ENCODE measurements around the gene C9orf152. TPM values are rescaled to one million over a fixed set of nuclear protein-coding genes. Genes with fewer than 3 reads are reported as not detected.

C9orf152 gene
- not detected for total RNA-seq
- polyA plus RNA-seq: under 1 TPM in 1 of 3 donors, not detected in 2; 0.08 TPM
- long read RNA-seq, donor 1: 0 reads
- long read RNA-seq, donor 2: 0 reads

- ATAC-seq: no peak
- Histone ChIP-seq H3K27ac (no peak within 1 kb of the TSS), H3K9me3 (no peaks in the 10 kb centered on the region), H3K4me1 (no peaks in the 10 kb centered on the region), H3K27me3 (ENCODE audit: insufficient read depth in 3 of 3, low read length in 2 of 3) (peaks cover 0 to 7% (median 0%) of the 10 kb centered on the region in 3 donors), H3K36me3 (ENCODE audit: insufficient read depth in 1 of 2, low read depth in 1 of 2) (no peaks in the 10 kb centered on the region), H3K4me3 (no peak within 1 kb of the TSS)
- no peak for DNase-seq
- intact Hi-C loops (cut with DNase I): no loop called here
- WGBS, 3 donors: 60 to 66% (median 63%) methylated on average over 9 of the region's 9 CpGs
- no peak for TF ChIP-seq CTCF (IDR thresholded peaks at IDR 0.05)
Measured at GRCh38 chr9:110208031-110208430, at the start of gene C9orf152. C9orf152 (minus strand) TSS chr9:110208159; CDS start chr9:110207579, 580 bp downstream.

GRCh38 chr9:110257097-110257841, 49.3 kb upstream of the C9orf152 start:
- Histone ChIP-seq H3K4me1 (peaks cover 19% of the 10 kb centered on the region), H3K9me3 (no peaks in the 10 kb centered on the region), H3K36me3 (ENCODE audit: insufficient read depth in 1 of 2, low read depth in 1 of 2) (no peaks in the 10 kb centered on the region), H3K27me3 (ENCODE audit: insufficient read depth in 3 of 3, low read length in 2 of 3) (no peaks in the 10 kb centered on the region), H3K27ac (peak overlapping the region; percentile 86), H3K4me3 (peak overlapping the region; percentile 90)
- DNase-seq (no peak), ATAC-seq (peak in 2 of 4 donors; percentile 3 to 4)
- no peak for TF ChIP-seq CTCF (IDR thresholded peaks at IDR 0.05)
- intact Hi-C loops (cut with DNase I): no loop called here
- WGBS, 3 donors: 15 to 24% (median 17%) methylated on average over 14 of the region's 14 CpGs

- peak within 1 kb of the TSS; percentile 90 for H3K4me3 ChIP-seq
- DNase-seq (peak; percentile 93 to 94), ATAC-seq (peak; percentile 90 to 95 (median 94))
- intact Hi-C loops (cut with DNase I): no loop called here
- H3K4me1 ChIP-seq: peaks cover 19% of the 10 kb centered on the region
- no peaks in the 10 kb centered on the region for H3K36me3 ChIP-seq (ENCODE audit: insufficient read depth in 1 of 2, low read depth in 1 of 2)
- no peak for TF ChIP-seq CTCF (IDR thresholded peaks at IDR 0.05)
- WGBS, 3 donors: 0% methylated on average over 58 to 65 of the region's 65 CpGs
- H3K27ac ChIP-seq: peak within 1 kb of the TSS; percentile 86
- H3K9me3 ChIP-seq: no peaks in the 10 kb centered on the region
- no peaks in the 10 kb centered on the region for H3K27me3 ChIP-seq (ENCODE audit: insufficient read depth in 3 of 3, low read length in 2 of 3)
Measured at GRCh38 chr9:110256380-110257096, 48.6 kb upstream of the C9orf152 start, which contains the start of gene TXN. TXN (minus strand) TSS chr9:110256507; CDS start chr9:110256435, 72 bp downstream.

- DNase-seq (peak; percentile 70 to 74), ATAC-seq (peak; percentile 40 to 65 (median 61))
- peaks cover 0 to 3% of the 10 kb centered on the region in 2 donors for H3K36me3 ChIP-seq (ENCODE audit: insufficient read depth in 1 of 2, low read depth in 1 of 2)
- WGBS, 3 donors: 0 to 1% (median 1%) methylated on average over 64 to 81 of the region's 81 CpGs
- H3K27ac ChIP-seq: peak overlapping the region; percentile 86
- TF ChIP-seq CTCF (IDR thresholded peaks at IDR 0.05): no peak
- H3K9me3 ChIP-seq: no peaks in the 10 kb centered on the region
- H3K4me3 ChIP-seq: peak overlapping the region; percentile 90
- intact Hi-C loops (cut with DNase I): no loop called here
- no peaks in the 10 kb centered on the region for H3K27me3 ChIP-seq (ENCODE audit: insufficient read depth in 3 of 3, low read length in 2 of 3)
- H3K4me1 ChIP-seq: peaks cover 19% of the 10 kb centered on the region
Measured at GRCh38 chr9:110255463-110256379, 47.8 kb upstream of the C9orf152 start.

Data from psoas muscle (tissue), 8 donors.